ENCODE measurements around the gene HGFAC. TPM values are rescaled to one million over a fixed set of nuclear protein-coding genes. Genes with fewer than 3 reads are reported as not detected.

HGFAC gene
- total RNA-seq, 2 experiments from 2014 or later, result 0.25 to 0.75 TPM

DNA sequence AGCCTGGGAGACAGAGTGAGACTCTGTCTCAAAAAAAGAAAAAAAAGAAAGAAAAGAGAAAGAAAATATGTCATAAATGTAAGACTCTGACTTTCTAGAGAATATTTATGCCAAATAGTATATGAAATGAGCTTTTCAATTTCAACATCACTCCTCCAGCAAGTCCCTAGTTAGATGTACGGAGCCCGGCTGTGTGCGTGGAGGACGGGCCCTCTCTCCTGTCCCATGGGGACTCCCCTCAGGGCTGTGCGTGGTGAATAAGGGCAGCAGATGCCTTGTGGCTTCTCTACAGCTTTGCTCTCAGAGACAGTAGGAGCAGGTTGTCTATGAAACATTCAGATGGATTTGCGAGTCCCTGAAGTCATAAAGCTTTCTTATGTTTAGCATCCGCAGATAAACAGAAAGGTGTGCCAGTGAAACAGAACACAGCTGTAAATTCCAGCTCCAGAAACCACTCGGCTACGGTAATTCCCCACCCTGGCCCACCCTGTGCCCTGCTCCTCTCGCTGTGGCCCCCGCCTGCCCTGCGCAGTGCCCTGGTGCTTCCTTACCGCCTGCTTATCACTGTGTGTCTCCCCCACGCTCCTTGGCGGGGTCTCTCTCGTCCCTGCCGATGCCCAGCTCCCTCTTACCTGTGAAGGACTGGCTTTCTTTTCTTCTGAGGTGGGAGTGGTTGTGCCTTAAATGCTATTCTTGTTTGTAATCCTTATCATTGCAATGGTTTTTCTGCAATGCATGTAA is 13.9 kb upstream of the HGFAC start:
- intact Hi-C loops (cut with DNase I, micrococcal nuclease), result no loop called here
- Mint-ChIP-seq H3K27ac (no peak overlapping the region), H3K36me3 (ENCODE audit: low read depth) (peaks cover 16% of the 10 kb centered on the region), H3K4me3 (no peak overlapping the region), H3K9me3 (no peaks in the 10 kb centered on the region), H3K27me3 (no peaks in the 10 kb centered on the region), H3K4me1 (ENCODE audit: low read depth) (no peaks in the 10 kb centered on the region)
- no peak for ATAC-seq (ENCODE audit: poor library complexity)
- no peak for TF ChIP-seq CTCF (IDR thresholded peaks at IDR 0.05)
- Histone ChIP-seq H3K36me3 (ENCODE audit: insufficient read depth, low read length) (no peaks in the 10 kb centered on the region), H3K9me3 (ENCODE audit: control insufficient read depth in 1 of 2, insufficient read depth in 1 of 2, low read length in 2 of 2) (no peaks in the 10 kb centered on the region), H3K27ac (ENCODE audit: low read depth in 1 of 2, low read length in 2 of 2) (no peak overlapping the region), H3K4me1 (ENCODE audit: insufficient read depth, low read length) (no peaks in the 10 kb centered on the region), H3K4me3 (ENCODE audit: low read length) (no peak overlapping the region), H3K27me3 (ENCODE audit: control insufficient read depth in 1 of 2, insufficient read depth in 2 of 2, low read length in 2 of 2) (no peaks in the 10 kb centered on the region)
- DNase-seq, result no peak
- ChIA-PET POLR2A (no interaction called here), CTCF (no interaction called here)

GRCh38 chr4:3429651-3430050 is 12.1 kb upstream of the HGFAC start:
- POLR2A ChIA-PET, result no interaction called here
- no peak for DNase-seq

DNA sequence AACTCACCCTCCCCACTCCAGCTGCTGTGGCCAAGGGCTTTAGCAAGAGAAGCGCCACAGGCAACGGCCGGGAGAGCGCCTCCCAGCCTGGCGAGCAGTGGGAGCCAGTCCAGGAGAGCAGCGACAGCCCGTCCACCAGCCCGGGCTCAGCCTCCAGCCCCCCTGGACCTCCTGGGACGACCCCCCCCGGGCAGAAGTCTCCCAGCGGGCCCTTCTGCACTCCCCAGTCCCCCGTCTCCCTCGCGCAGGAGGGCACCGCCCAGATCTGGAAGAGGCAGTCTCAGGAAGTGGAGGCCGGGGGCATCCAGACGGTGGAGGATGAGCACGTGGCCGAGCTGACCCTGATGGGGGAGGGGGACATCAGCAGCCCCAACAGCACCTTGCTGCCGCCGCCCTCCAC is 11.2 kb upstream of the HGFAC start:
- POLR2A ChIA-PET, result no interaction called here
- no peak for ATAC-seq (ENCODE audit: poor library complexity)
- H3K4me1 ChIP-seq (ENCODE audit: insufficient read depth, low read length), result no peaks in the 10 kb centered on the region
- intact Hi-C loops (cut with DNase I, micrococcal nuclease), result no loop called here
- no peak overlapping the region for H3K4me3 ChIP-seq (ENCODE audit: low read length)
- Mint-ChIP-seq H3K4me3 (no peak overlapping the region), H3K36me3 (ENCODE audit: low read depth) (peaks cover 16% of the 10 kb centered on the region), H3K9me3 (no peaks in the 10 kb centered on the region), H3K27ac (no peak overlapping the region), H3K4me1 (ENCODE audit: low read depth) (no peaks in the 10 kb centered on the region), H3K27me3 (no peaks in the 10 kb centered on the region)
- no peak overlapping the region for H3K27ac ChIP-seq (ENCODE audit: low read depth in 1 of 2, low read length in 2 of 2)
- TF ChIP-seq CTCF (IDR thresholded peaks at IDR 0.05), result no peak
- no peaks in the 10 kb centered on the region for H3K36me3 ChIP-seq (ENCODE audit: insufficient read depth, low read length)
- CTCF ChIA-PET, result no interaction called here
- H3K9me3 ChIP-seq (ENCODE audit: control insufficient read depth in 1 of 2, insufficient read depth in 1 of 2, low read length in 2 of 2), result no peaks in the 10 kb centered on the region
- no peaks in the 10 kb centered on the region for H3K27me3 ChIP-seq (ENCODE audit: control insufficient read depth in 1 of 2, insufficient read depth in 2 of 2, low read length in 2 of 2)
- DNase-seq, result no peak

More at GRCh38 chr4:3429651-3430050, 12.1 kb upstream of the HGFAC start:
- CTCF ChIA-PET, result no interaction called here
- no peak overlapping the region for H3K4me3 ChIP-seq (ENCODE audit: low read length)
- H3K36me3 ChIP-seq (ENCODE audit: insufficient read depth, low read length), result no peaks in the 10 kb centered on the region
- peaks cover 16% of the 10 kb centered on the region for H3K36me3 Mint-ChIP-seq (ENCODE audit: low read depth)
- H3K27me3 Mint-ChIP-seq, result no peaks in the 10 kb centered on the region
- TF ChIP-seq CTCF (IDR thresholded peaks at IDR 0.05), result no peak
- no peaks in the 10 kb centered on the region for H3K9me3 Mint-ChIP-seq
- no peak overlapping the region for H3K27ac Mint-ChIP-seq
- H3K4me3 Mint-ChIP-seq, result no peak overlapping the region
- H3K9me3 ChIP-seq (ENCODE audit: control insufficient read depth in 1 of 2, insufficient read depth in 1 of 2, low read length in 2 of 2), result no peaks in the 10 kb centered on the region
- no peaks in the 10 kb centered on the region for H3K4me1 Mint-ChIP-seq (ENCODE audit: low read depth)
- no peak overlapping the region for H3K27ac ChIP-seq (ENCODE audit: low read depth in 1 of 2, low read length in 2 of 2)
- no peaks in the 10 kb centered on the region for H3K4me1 ChIP-seq (ENCODE audit: insufficient read depth, low read length)
- H3K27me3 ChIP-seq (ENCODE audit: control insufficient read depth in 1 of 2, insufficient read depth in 2 of 2, low read length in 2 of 2), result no peaks in the 10 kb centered on the region
- intact Hi-C loops (cut with DNase I, micrococcal nuclease), result no loop called here
- ATAC-seq (ENCODE audit: poor library complexity), result no peak

Data from CD4-positive, alpha-beta T cell (primary cell).